Kidney epithelial cell (primary cell): ENCODE data around the gene TENT5A. TPM values are rescaled to one million over a fixed set of nuclear protein-coding genes. Genes with fewer than 3 reads are reported as not detected.

Source experiments
- DNase-seq: peaks from one replicate; pipeline ENCODE4 v3.0.0-alpha.2; 2010; ENCODE audit warnings: low read depth
- H3K27me3 ChIP-seq: 2 replicates; pipeline ENCODE4 v1.6.0; 2011; ENCODE audit warnings: low read length; ENCODE audit not compliant: control insufficient read depth, insufficient read depth
- H3K36me3 ChIP-seq: 2 replicates; pipeline ENCODE4 v1.5.1; 2011; ENCODE audit warnings: low read length; ENCODE audit not compliant: control insufficient read depth, insufficient read depth
- H3K4me3 ChIP-seq: 2 replicates; pipeline ENCODE4 v1.5.1; 2011; ENCODE audit warnings: low read depth, mild to moderate bottlenecking, control low read depth, low read length
- CTCF ChIP-seq: IDR thresholded peaks from 2 replicates; pipeline ENCODE4 v1.5.1; 2011; ENCODE audit warnings: mild to moderate bottlenecking, moderate library complexity, low read length, control low read depth, inconsistent platforms; ENCODE audit not compliant: insufficient read depth, poor library complexity, severe bottlenecking
- total RNA-seq: library from RNA; depleted of rRNA; stranded (reverse); fragments of >200 nt; gene quantifications from 2 replicates; pipeline ENCODE4 v1.2.3, GENCODE V29; 2015

Gene TENT5A
- total RNA-seq, 1 donor from 2014 or later: 4.6 TPM

GRCh38 chr6:81770381-81770780 is 17.9 kb upstream of the TENT5A start:
- Histone ChIP-seq H3K4me3 (no peak overlapping the region), H3K36me3 (no peaks in the 10 kb centered on the region), H3K27me3 (no peaks in the 10 kb centered on the region)
- no peak for DNase-seq
- no peak for TF ChIP-seq CTCF

GRCh38 chr6:81769824-81770223 is 17.3 kb upstream of the TENT5A start:
- no peak overlapping the region for H3K4me3 ChIP-seq
- no peaks in the 10 kb centered on the region for H3K36me3 ChIP-seq
- no peaks in the 10 kb centered on the region for H3K27me3 ChIP-seq
- no peak for TF ChIP-seq CTCF
- peak; percentile 34 for DNase-seq

- DNase-seq: no peak
- no peaks in the 10 kb centered on the region for H3K36me3 ChIP-seq
- no peaks in the 10 kb centered on the region for H3K27me3 ChIP-seq
- no peak overlapping the region for H3K4me3 ChIP-seq
- no peak for TF ChIP-seq CTCF
Measured at GRCh38 chr6:81768150-81768942, 15.9 kb upstream of the TENT5A start.

- DNase-seq: peak; percentile 31
- Histone ChIP-seq H3K4me3 (no peak overlapping the region), H3K27me3 (no peaks in the 10 kb centered on the region), H3K36me3 (no peaks in the 10 kb centered on the region)
- TF ChIP-seq CTCF: no peak
Measured at GRCh38 chr6:81767163-81767891, 14.8 kb upstream of the TENT5A start.

GRCh38 chr6:81766482-81767069 is 14.1 kb upstream of the TENT5A start:
- H3K27me3 ChIP-seq: no peaks in the 10 kb centered on the region
- TF ChIP-seq CTCF: no peak
- DNase-seq: peak; percentile 83
- H3K36me3 ChIP-seq: no peaks in the 10 kb centered on the region
- H3K4me3 ChIP-seq: no peak overlapping the region
